Posterior cingulate gyrus (tissue), 11 donors: ENCODE measurements around the gene IL1RAP.

Source experiments
- DNase-seq, 10 donors: peaks; one replicate each; pipeline versions ENCODE4 v3.0.0 to v3.0.0-alpha.2; 2020 to 2021; ENCODE audit warnings: mixed read lengths in 3 of 10
- intact Hi-C: fragments of 100-400 bp; cut with DNase I; formaldehyde crosslinking; loops from one replicate; pipeline ENCODE4 v1.15.1; 2023

IL1RAP gene

DNA sequence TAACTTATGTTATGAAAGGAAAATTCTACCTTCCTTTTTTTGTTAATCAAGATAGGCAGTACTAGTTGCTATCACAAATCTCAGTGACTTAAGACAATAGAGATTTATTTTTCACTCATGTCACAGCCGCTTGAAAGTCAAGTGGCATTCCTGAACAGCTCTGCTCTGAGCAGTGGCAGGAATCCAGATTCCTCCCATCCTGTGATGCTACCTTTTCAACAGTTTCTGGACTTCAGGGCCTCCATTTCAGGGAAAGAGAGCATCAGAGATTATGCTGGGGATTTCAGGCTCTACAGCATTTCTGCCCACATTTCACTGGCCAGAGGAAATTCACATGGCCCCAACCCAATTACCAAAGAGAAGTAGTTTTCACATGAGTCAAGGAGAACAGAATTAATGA is 83.4 kb downstream of the IL1RAP start:
- no peak for DNase-seq
- intact Hi-C loops = no loop called here

DNA sequence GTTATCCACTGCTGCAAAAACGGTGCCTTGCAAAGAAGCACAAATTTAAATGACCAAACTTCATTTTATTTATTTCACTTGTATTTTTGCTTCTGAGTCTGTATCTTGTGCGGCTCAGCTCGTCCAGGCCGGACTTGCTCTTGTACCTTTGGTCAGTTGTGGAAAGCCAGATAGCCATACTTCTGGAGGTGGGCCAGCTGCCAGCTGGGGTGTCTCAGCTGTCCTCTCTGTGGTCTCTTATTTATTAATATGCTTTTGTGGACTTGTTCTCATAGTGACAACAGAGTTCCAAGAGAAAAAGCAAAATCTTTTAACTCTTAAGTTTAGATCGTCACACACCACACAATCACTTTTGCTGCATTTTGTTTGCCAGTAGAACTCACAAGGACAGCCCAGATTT is 87.7 kb downstream of the IL1RAP start:
- intact Hi-C loops = no loop called here
- DNase-seq = no peak

- DNase-seq = no peak
- intact Hi-C loops = no loop called here
Observed at GRCh38 chr3:190605385-190605784, 91.5 kb downstream of the IL1RAP start.

GRCh38 chr3:190606596-190606995 is 92.7 kb downstream of the IL1RAP start:
- no peak for DNase-seq
- intact Hi-C loops = no loop called here

- intact Hi-C loops = no loop called here
- DNase-seq = no peak
Observed at GRCh38 chr3:190607021-190607420, 93.1 kb downstream of the IL1RAP start.

DNA sequence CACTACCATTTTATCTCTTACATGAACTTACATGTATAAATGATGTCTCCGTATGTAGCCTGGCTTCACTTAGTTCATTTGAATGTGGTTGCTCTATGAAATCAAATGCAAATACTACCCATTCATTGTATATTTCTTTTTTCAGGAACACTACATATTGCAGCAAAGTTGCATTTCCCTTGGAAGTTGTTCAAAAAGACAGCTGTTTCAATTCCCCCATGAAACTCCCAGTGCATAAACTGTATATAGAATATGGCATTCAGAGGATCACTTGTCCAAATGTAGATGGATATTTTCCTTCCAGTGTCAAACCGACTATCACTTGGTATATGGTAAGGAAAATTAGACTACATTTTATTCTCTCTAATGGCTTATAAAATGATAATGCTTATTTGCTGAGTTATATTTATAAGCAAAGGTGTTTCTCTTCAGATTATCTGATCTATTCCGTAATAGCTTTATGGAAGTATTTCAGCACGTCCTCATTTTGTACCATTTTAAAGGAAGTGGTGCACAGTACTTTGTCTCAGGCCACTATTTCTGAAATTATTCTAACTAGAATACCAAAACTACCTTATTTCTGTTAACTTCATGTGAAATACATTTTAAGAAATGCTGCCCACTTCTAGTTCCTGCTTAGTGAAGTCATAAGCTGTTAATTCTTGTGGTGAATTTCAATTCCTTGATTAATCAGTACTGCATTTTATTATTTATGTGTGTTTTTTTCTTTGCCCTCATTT is 95.1 kb downstream of the IL1RAP start:
- DNase-seq = no peak
- intact Hi-C loops = no loop called here

GRCh38 chr3:190614226-190615059 is 100.6 kb downstream of the IL1RAP start:
- DNase-seq = no peak
- intact Hi-C loops = no loop called here

- intact Hi-C loops = no loop called here
- DNase-seq = no peak
Observed at GRCh38 chr3:190615060-190615384, 101.1 kb downstream of the IL1RAP start.

GRCh38 chr3:190615607-190616006 is 101.7 kb downstream of the IL1RAP start:
- DNase-seq = no peak
- intact Hi-C loops = no loop called here

DNA sequence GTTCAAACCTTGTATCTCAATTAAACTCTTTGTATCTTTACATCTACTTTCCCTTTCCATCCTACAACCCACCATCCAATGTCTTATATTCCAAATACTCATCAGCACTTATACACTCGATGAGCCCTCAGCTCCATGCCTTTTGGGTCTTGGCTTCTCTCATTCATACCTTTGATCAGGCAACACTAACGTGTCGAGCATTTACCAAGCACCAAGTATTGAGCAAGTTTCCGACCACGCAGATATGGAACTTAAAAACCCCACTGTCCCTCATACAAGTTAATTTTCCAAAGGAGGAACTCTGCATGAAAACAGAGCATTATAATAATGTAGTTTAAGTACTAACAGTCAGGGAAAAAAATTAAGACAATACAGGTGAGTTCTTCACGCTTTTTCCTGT is 102.8 kb downstream of the IL1RAP start:
- no peak for DNase-seq
- intact Hi-C loops = no loop called here

DNA sequence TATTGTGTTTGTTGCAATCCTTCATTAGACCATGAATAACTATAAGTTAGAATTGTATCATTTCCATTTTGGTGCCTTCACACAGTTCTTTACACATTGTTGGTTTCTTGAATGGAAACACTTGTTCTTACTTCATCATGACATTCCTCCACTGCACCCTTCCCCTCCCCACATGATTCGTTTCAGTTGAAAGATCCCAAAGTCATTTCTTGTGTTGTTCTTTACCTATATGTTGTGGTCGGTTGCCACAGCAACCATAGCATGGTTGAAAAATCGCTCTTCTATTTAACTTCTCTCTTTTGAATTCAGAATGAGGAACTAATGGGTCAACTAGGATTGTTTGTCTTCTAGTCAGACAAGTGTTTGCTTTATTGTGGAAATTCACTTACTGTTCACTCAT is 103.3 kb downstream of the IL1RAP start:
- no peak for DNase-seq
- intact Hi-C loops = no loop called here

GRCh38 chr3:190618330-190619030 is 104.6 kb downstream of the IL1RAP start:
- DNase-seq = no peak
- intact Hi-C loops = no loop called here

GRCh38 chr3:190619353-190619752 is 105.5 kb downstream of the IL1RAP start:
- intact Hi-C loops = no loop called here
- DNase-seq = peak in 1 of 10 donors; percentile 22

DNA sequence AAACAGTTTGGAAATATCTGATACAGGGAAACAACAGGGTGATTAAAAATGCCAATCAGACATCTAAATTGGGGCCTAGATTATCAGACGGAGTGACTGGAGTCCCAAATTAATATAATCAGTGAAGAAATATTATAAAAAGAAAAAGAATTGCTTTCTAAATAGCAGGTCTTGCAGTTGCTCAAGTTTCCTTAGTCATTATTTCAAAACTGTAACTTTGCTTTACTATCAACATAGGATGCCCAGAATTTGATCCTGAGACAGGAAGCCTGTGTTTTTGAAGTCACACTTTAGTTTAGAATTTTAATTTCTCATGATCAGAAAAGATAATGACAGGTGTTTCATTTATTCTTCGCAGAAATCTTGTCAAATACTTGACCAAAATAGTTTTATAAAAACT is 105.9 kb downstream of the IL1RAP start:
- no peak for DNase-seq
- intact Hi-C loops = no loop called here

DNA sequence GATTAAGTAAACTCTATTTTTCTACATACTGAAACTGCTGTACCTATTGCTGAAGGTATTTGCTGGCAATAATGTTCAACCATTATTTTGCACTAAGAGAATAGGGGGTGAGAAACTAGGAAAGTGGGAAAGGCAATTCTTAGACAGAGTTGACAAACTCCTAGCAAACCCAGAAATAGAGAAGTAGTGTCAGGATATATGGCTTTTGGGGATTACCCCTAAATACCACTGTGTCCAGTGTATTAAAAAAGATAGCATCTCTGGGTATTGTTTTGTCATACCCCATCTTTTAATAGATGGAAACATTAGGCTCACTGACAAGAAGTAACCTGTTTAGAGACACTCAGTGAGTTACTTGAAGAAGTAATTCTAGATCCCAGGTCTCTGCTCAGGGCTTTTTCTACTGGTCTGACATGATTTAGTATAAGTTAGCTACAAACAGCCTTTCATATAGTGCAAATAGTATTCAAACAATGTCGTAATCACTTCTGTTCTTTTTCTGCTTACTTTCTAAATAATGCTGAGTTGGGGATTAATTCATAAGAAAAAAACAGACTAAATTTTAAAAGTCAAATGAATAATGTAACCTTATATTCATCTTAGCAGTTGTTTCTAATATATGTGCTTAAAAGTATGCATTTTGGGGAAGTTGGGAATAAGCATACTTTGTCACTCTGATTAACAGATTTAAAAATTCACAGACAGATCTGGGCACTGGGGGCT is 107.2 kb downstream of the IL1RAP start:
- intact Hi-C loops = no loop called here
- DNase-seq = no peak

DNA sequence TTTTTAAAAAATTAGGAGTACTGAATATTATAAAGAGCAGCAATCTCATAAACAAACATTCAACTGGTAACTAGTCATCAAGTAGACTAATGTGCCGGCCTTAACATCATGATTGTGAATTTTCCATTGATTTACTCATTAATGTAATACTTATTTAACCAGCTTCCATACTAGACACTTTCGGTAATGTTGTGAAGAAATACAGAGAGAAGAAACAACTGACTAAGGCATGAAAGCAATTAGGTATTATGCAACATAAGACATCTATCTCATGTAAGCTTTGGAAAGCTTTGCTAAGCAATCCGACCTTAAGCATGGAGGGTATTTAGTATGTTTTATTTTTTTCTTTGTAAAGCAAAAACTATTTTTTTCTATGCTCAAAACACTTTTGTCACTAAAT is 108.0 kb downstream of the IL1RAP start:
- no peak for DNase-seq
- intact Hi-C loops = no loop called here

DNA sequence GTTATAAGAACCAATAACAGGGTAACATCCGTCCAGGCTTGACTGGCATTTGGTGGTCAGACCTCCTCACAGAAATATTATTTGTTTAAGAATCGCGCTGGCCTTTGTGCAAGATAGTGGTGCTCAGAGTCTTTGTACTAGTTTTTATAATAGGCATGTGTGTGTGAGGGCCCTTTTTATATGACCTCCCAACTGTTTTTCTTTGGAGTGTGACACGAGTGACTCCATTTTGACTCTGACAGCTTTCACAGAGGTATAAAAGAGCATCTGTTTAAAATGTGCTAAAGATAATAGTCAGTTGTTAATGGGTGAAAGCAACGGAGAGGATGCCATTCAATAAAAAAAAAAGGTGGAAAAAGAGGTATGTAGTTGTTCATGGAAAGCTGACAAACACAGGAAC is 110.4 kb downstream of the IL1RAP start:
- no peak for DNase-seq
- intact Hi-C loops = no loop called here

DNA sequence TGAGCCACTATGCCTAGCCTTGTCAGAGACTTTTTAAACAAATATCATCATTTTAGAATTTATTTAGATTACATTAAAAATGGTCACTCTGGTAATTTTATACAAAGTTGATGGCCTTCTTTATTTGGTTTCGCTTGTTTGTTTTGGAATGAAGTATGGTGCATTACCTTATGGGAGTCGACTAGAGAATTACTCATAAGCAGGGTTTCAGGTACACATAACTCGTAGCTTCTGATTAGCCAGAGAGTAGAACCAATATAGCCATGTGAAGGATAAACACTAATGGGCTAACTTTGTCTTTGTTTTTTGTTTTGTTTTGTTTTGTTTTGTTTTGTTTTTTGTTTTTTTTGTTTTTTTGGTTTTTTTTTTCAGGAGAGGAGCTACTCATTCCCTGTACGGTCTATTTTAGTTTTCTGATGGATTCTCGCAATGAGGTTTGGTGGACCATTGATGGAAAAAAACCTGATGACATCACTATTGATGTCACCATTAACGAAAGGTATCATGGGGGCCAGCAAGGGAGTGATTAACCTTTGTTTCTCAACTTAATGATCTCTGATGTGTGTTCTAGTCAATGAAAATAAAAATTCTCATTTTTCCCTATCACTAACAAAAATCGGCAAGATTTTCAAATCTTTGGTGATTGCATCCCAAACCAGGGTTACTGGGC is 113.2 kb downstream of the IL1RAP start:
- DNase-seq = no peak
- intact Hi-C loops = no loop called here

- no peak for DNase-seq
- intact Hi-C loops = no loop called here
Observed at GRCh38 chr3:190629088-190629487, 115.2 kb downstream of the IL1RAP start.

GRCh38 chr3:190631295-190631694 is 117.4 kb downstream of the IL1RAP start:
- intact Hi-C loops = no loop called here
- no peak for DNase-seq
